GM19468 (cell line): ENCODE data around the gene UNG.
"Not testable (repeated sequence)": the region's sequence is repeated elsewhere in the genome, so short reads cannot be mapped to it uniquely, and the experiment has no call there.

Experiments used
- ATAC-seq: cut with Tn5 transposase; IDR thresholded peaks from one replicate; pipeline ENCODE4 v1.9.1; 2021; ENCODE audit warnings: mild to moderate bottlenecking, moderate library complexity, moderate number of reproducible peaks; ENCODE audit not compliant: unreplicated experiment; ENCODE audit errors: extremely low read depth

The UNG gene

GRCh38 chr12:109116611-109116949 lies 19.2 kb downstream of the UNG start:
- no peak for ATAC-seq

DNA sequence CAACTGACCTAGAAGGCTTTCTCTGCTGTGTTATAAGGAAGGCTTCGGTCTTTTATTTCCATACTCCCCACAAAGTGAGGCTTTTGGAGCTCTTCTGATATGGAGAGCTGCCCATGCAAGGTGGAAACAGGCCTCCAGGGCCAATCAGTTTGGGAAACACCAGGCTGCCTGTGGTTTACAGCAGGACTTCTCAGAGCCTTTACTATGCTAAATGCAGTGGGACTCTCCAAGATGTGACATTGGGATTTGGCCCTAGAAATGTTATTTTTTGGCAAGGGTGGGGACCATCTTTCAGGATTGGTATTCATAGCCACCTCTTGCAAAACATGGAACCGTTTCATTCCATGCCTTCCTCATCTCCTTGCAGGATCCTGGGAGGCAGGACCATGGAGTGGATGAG lies 22.7 kb downstream of the UNG start:
- no peak for ATAC-seq

GRCh38 chr12:109120557-109120956 lies 23.2 kb downstream of the UNG start:
- no peak for ATAC-seq

GRCh38 chr12:109121346-109121880 lies 24.0 kb downstream of the UNG start:
- ATAC-seq: no peak

DNA sequence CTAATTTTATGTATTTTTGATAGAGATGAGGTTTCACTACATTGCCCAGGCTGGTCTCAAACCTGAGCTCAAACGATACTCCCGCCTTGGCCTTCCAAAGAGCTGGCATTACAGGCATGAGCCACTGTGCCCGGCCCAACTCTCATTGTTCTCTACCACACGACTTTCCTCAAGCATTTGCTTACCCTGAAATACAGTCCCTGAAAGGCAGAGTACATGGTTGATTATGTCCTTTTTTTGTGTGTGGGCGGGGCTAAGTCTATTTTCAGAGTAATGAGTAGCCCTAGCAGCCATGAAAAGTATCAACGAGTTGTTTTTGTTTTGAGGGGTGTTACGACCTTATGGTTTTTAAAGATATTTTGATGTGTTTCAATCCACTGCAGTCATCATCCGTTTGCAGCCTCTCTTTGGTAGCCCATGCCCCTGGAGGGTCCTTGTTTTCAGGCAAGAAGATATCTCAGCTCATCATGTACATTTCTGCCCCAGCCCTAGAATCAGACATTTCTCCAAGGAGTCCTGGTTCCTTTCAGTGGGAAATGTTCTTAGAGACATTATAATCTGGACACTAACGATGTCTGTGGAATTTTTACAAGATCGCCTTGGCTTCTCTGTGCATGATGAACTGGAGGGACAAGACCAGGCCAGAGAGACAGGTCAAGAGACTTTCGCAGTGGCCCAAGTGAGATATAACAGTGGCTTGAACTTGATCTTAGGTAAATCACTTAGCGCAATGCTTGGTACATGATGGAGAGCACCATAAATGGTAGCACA lies 27.7 kb downstream of the UNG start:
- ATAC-seq: no peak

DNA sequence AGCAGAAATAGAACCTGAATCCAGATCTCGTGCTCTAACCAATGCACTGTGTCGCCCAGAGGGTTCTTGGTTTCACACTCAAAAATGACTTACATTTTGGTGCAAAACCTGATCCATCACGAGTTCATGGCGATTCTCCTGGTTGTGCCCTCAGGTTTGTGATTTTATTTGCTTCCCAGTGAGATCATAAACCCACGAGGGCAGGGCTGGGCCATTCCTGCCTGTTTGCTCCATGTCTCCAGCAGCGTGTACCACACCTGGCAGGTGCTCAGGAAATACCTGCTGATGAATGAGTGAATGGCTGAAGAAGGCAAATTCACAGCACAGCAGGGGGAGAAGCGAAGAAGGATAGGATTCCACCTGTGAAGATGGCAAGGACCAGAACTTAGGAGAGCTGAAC lies 28.4 kb downstream of the UNG start:
- ATAC-seq: no peak

DNA sequence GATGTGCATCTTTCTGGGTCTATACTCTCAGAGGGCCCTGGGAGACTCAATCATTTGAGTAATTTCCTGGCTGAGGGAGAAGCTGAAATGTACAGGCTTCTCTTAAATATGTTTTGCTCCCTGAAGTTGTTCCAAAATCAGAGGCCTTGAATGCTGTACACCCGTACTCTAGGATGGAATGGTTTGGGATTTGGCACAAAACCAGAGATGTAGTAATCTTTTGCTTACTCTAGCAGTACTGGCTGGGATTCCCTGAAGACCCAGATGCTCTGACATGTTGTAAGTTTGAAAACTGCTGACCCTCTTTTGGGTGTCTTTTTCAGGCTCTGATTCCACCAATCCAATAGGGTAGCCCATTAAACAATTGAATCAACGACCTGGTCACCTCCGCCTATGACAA lies 29.4 kb downstream of the UNG start:
- no peak for ATAC-seq

DNA sequence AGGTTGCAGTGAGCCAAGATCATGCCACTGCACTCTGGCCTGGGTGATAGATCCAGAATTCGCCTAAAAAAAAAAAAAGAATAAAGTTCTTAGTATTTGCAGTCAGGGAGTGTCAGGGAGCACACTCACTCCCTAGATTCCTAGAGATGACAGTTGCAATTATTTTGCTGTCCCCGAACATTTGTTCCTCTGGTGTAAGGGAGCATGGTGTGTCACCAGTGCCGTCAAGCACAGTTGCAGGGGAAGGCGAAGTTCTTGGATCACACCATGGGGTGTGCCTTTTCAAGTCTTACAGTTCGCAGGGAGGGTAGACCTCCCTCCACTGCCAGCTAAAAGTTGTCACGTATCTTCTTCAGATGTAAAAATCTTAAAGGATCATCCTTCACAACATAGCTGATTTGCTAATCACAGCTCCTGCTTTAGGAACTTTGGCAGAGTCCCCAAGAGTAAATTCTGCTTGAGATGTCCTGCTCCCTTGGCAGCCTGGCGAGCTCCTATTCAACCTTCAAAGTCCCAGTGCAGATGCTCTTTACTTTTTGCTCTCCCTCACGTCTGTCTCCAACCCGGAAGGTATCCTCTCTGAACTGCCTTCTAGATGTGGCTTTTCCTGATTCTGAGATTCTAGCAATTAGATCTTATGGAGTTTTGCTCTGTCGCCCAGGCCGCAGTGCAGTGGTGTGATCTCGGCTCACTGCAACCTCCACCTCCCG lies 30.3 kb downstream of the UNG start:
- no peak for ATAC-seq

DNA sequence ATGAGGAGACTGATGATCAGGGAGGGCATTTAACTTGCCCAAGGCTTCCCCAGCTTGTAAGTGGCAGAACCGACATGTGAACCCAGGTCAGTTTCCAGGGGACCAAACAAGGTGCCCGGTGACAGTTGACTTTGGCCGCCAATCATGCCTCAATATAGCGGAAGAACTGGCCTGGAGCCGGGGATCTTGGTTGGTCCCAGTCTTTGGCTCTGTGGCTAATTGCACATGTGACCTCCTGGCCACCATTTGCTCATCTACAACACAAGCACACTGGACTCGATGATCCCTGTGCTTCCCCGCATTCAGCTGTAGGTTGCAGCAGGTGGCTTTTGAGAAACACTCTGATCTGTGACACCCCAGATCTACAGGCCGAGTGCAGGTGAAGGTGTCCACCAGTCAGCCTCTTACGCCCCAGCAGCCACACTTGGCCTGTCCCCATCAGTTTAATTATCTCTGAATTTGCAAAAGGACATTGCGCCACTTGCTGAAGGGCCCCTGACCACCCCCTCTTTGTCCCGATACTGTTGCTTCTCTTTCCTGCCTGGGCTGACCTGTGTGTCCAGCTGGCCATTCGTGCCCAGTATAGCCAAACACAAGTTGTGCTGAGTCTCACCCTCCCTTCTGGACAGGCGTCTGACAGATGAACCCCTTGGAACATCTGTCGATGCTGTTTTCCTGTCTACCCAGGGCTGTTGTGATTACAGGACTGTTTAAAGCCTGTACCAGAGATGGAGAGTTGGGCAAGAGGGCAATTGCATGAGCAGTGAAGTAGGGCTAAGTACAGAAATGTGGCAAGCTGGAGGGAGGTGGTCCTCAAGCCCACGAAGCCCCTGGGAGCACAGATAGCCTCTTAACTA lies 33.1 kb downstream of the UNG start:
- no peak for ATAC-seq

- no peak for ATAC-seq
Observed at GRCh38 chr12:109131154-109132050, 34.0 kb downstream of the UNG start.

DNA sequence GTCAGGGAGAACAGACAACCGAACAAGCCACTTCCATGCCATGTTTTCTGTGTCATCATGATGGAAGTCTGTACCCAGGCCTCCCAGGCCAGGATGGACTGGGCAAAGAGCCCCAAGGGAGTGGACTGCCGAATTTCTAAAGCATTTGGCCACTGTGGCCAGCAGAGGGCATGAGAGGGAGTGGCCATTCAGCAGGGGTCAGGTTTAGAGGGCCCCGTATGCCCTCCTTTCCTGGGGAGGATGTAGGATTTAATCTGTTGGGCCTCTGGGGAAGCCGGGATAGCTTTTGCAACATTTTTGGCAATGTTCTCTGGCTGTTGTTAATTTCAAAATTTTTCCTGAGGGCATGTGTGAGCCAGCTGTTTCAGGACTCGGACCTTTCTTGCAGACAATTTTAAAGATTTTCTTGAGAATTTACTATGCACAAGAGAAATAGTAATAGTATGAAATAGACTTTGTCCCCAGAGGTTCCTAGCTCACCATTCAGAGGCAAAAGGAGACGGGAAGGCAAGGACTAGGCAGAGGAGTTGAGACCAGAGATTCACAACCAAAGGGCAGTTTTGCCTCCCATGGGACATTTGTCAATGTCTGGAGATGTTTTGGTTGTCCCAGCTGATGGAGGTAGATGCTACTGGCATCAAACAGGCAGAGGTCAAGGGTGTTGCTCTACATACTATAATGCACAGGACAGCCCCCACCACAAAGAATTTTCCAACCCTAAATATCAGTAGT lies 37.0 kb downstream of the UNG start:
- no peak for ATAC-seq

GRCh38 chr12:109137055-109137454 lies 39.7 kb downstream of the UNG start:
- no peak for ATAC-seq

- no peak for ATAC-seq
Observed at GRCh38 chr12:109139360-109139759, 42.0 kb downstream of the UNG start.

GRCh38 chr12:109139791-109140190 lies 42.4 kb downstream of the UNG start:
- no peak for ATAC-seq

GRCh38 chr12:109140560-109140959 lies 43.2 kb downstream of the UNG start:
- ATAC-seq: no peak

- no peak for ATAC-seq
Observed at GRCh38 chr12:109144224-109144623, 46.8 kb downstream of the UNG start.

- not testable (repeated sequence) for ATAC-seq
Observed at GRCh38 chr12:109147126-109147525, 49.7 kb downstream of the UNG start.

- no peak for ATAC-seq
Observed at GRCh38 chr12:109147954-109148353, 50.6 kb downstream of the UNG start.

DNA sequence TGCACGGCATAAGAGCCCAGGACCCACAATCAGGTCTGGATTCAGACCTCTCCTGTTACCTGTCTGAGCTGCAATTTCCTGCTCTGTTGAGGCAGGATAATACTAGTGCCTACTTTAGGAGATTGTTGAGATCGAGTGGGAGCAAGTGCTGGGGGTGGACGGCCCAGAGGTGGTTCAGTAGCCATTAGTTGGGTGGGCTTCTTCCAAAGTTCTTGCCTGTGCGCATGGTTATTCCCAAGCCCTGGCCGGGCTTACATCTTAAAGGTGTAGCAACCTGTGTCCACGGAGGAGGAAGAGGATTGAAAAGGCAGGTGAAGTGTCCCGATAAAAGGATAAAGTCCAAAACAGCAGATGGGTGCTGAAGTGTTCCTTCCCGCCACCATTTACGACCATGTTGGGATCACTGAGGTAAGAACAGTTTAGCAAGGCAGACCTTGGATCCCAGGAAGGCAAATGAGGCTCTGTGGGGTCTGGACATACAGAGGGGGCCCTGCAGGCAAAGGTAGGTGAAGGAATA lies 52.8 kb downstream of the UNG start:
- no peak for ATAC-seq
